BLaER1 treated with 17β-estradiol and CSF1 and Interleukin-3, amounts not matched to agents 10 nM and 100 nM (cell line): ENCODE results near the gene METTL21A.
A peak's percentile ranks its signal among the peaks of the same experiment; 100 is the strongest.

Experiments used
- H3K27ac ChIP-seq, 11 experiments: shearing (Covaris generic); formaldehyde crosslinking; 2 replicates each; pipeline ENCODE4 v1.8.1; 2022
- H3K27me3 ChIP-seq, 11 experiments: shearing (Covaris generic); formaldehyde crosslinking; 2 replicates each; pipeline ENCODE4 v1.8.1; 2022
- H3K36me3 ChIP-seq, 11 experiments: shearing (Covaris generic); formaldehyde crosslinking; 2 replicates each; pipeline ENCODE4 v1.8.1; 2022
- H3K4me1 ChIP-seq, 10 experiments: shearing (Covaris generic); formaldehyde crosslinking; 2 replicates each; pipeline ENCODE4 v1.8.1; 2022
- H3K4me2 ChIP-seq, 11 experiments: shearing (Covaris generic); formaldehyde crosslinking; 2 replicates each; pipeline ENCODE4 v1.8.1; 2022
- H3K4me3 ChIP-seq, 10 experiments: shearing (Covaris generic); formaldehyde crosslinking; 2 replicates each; pipeline ENCODE4 v1.8.1; 2022
- H3K9ac ChIP-seq, 11 experiments: shearing (Covaris generic); formaldehyde crosslinking; 2 replicates each; pipeline ENCODE4 v1.8.1; 2022
- H3K9me3 ChIP-seq, 11 experiments: shearing (Covaris generic); formaldehyde crosslinking; replicated peaks in 1 of 11; 2 replicates each; pipeline ENCODE4 v1.8.1; 2022
- H4K20me1 ChIP-seq, 11 experiments: shearing (Covaris generic); formaldehyde crosslinking; 2 replicates each; pipeline ENCODE4 v1.8.1; 2022
- Cebpa-rat ChIP-seq, 11 experiments: shearing (Covaris generic); IDR thresholded peaks; 2 replicates each; pipeline ENCODE4 v1.8.1; 2022

Gene METTL21A

GRCh38 chr2:207630491-207630890 is 5.3 kb upstream of the METTL21A start:
- no peaks in the 10 kb centered on the region for H3K9me3 ChIP-seq
- H3K9ac ChIP-seq, result no peak overlapping the region; a peak in 2 of 22 replicates
- no peaks in the 10 kb centered on the region for H3K27me3 ChIP-seq
- peak overlapping the region; percentile 23 to 76 (median 54); a peak in 20 of 22 replicates for H3K4me2 ChIP-seq
- H4K20me1 ChIP-seq, result no peaks in the 10 kb centered on the region
- 0 out of 22 replicates have a peak overlapping the region, but pooled peaks of 2 of the 11 experiments have one; percentile 24 to 29 for H3K27ac ChIP-seq
- H3K4me3 ChIP-seq, result no peak overlapping the region
- no peaks in the 10 kb centered on the region for H3K36me3 ChIP-seq
- H3K4me1 ChIP-seq, result peaks cover 30 to 46% (median 35%) of the 10 kb centered on the region in 10 experiments
- no peak for TF ChIP-seq Cebpa-rat (IDR thresholded peaks at IDR 0.05)

DNA sequence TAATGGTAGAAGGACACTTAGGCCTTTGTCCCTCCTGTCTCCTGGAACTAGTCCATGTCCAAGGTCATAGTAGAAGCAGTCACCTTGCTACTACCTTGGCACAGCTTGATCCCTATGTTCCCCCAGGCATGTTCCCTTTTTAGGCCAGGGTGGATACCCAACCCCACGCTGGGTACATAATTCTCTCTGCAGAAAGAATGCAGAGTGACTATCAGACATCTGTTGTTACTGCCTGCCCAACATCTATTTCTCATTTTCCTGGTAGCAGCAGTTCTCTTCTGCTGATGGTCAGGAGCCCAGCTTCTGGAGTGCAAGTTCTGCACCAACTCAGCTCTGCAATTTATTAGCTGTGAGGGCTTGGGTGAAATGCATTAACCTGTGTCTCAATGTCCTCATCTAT is 4.4 kb upstream of the METTL21A start:
- H3K4me3 ChIP-seq, result no peak overlapping the region
- no peak overlapping the region for H3K9ac ChIP-seq
- no peak for TF ChIP-seq Cebpa-rat (IDR thresholded peaks at IDR 0.05)
- H3K36me3 ChIP-seq, result no peaks in the 10 kb centered on the region
- H3K4me2 ChIP-seq, result peak overlapping the region in 6 of 11 experiments; percentile 44 to 76 (median 64); a peak in 8 of 22 replicates
- H4K20me1 ChIP-seq, result no peaks in the 10 kb centered on the region
- no peak overlapping the region for H3K27ac ChIP-seq
- no peaks in the 10 kb centered on the region for H3K9me3 ChIP-seq
- peaks cover 29 to 44% (median 35%) of the 10 kb centered on the region in 10 experiments for H3K4me1 ChIP-seq
- no peaks in the 10 kb centered on the region for H3K27me3 ChIP-seq

GRCh38 chr2:207624185-207625013 is 795 bp downstream of the METTL21A start:
- peak in 3 of 11 experiments; percentile 9 to 60 (median 56); a peak in 3 of 22 replicates for TF ChIP-seq Cebpa-rat (IDR thresholded peaks at IDR 0.05)
- peak overlapping the region; percentile 90 to 100 (median 95) for H3K9ac ChIP-seq
- H3K4me1 ChIP-seq, result peaks cover 49 to 70% (median 58%) of the 10 kb centered on the region in 10 experiments
- peaks cover 0 to 29% (median 18%) of the 10 kb centered on the region in 11 experiments; a peak in 14 of 22 replicates for H3K36me3 ChIP-seq
- H3K9me3 ChIP-seq, result no peaks in the 10 kb centered on the region
- peak overlapping the region; percentile 82 to 99 (median 93) for H3K4me2 ChIP-seq
- H3K4me3 ChIP-seq, result peak overlapping the region; percentile 79 to 92 (median 86)
- no peaks in the 10 kb centered on the region for H4K20me1 ChIP-seq
- peak overlapping the region; percentile 82 to 100 (median 94) for H3K27ac ChIP-seq
- H3K27me3 ChIP-seq, result no peaks in the 10 kb centered on the region

GRCh38 chr2:207621501-207622039 is 3.6 kb downstream of the METTL21A start:
- H4K20me1 ChIP-seq, result no peaks in the 10 kb centered on the region
- H3K27me3 ChIP-seq, result no peaks in the 10 kb centered on the region
- H3K27ac ChIP-seq, result peak overlapping the region in 8 of 11 experiments; percentile 6 to 76 (median 18); a peak in 11 of 22 replicates
- TF ChIP-seq Cebpa-rat (IDR thresholded peaks at IDR 0.05), result no peak
- peaks cover 54 to 68% (median 59%) of the 10 kb centered on the region in 10 experiments for H3K4me1 ChIP-seq
- peak overlapping the region in 2 of 10 experiments; percentile 6 to 27; a peak in 1 of 20 replicates for H3K4me3 ChIP-seq
- peak overlapping the region; percentile 82 to 99 (median 93) for H3K4me2 ChIP-seq
- H3K9me3 ChIP-seq, result no peaks in the 10 kb centered on the region
- peak overlapping the region in 3 of 11 experiments; percentile 20 to 71 (median 41); a peak in 5 of 22 replicates for H3K9ac ChIP-seq
- H3K36me3 ChIP-seq, result peaks cover 16 to 57% (median 44%) of the 10 kb centered on the region in 11 experiments; a peak in 20 of 22 replicates

DNA sequence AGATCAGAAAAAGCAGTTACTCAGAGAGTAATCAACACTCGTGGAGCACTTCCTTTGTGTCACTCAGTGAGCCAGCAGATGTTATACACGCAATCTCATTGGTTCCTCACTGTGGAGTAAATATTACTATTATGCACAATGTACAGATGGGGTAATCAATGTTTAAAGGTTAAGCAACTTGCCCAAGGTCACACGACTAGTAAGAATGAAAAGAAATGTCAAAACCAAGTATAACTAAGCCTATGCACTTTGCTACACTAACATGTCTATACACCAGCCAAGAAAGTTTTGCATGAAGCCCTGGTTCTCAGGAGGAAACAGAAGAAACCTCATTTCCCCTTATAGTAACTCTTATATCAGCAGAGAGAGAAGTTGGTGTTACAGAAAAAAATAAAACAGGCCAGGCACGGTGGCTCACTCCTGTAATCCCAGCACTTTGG is 5.4 kb downstream of the METTL21A start:
- Histone ChIP-seq H3K27ac (peak overlapping the region; percentile 63 to 76 (median 71)), H3K36me3 (peaks cover 30 to 74% (median 61%) of the 10 kb centered on the region in 11 experiments)

DNA sequence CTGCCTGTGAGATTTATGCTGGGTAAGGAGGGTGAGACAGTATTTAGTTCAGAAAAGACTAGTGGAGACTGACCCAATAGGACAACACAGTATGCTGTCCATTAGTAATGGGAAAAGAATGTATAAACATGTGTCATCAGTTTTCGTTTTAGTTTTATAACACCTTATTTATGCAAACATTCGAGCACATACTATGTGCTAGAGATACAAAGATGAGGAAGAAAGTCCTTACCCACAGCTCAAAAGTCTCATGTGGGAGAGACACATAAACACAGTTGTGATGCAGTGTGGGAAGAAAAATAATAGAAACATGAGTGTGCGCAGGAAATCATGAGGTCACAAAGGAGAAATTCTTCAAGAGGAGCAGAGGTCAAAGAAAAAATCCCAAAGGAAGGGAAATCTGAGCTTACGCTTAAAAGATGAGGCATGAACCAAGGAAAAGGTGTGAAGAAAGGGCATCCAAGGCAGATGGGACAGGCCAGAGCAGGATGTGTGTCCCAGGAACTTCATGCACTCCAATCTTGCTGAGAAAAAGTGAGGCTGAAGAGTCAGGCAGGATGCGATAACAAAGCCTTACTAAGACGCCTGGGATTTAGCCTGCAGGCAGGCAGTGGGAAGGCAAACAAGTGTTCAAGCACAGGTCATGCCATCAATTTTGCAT is 8.1 kb downstream of the METTL21A start:
- H3K4me3 ChIP-seq, result no peak overlapping the region
- peaks cover 52 to 87% (median 69%) of the 10 kb centered on the region in 11 experiments for H3K36me3 ChIP-seq
- no peaks in the 10 kb centered on the region for H3K27me3 ChIP-seq
- no peaks in the 10 kb centered on the region; a peak in 1 of 22 replicates for H4K20me1 ChIP-seq
- no peak overlapping the region for H3K9ac ChIP-seq
- H3K4me2 ChIP-seq, result no peak overlapping the region
- H3K27ac ChIP-seq, result peak overlapping the region in 1 of 11 experiments; percentile 4; a peak in 1 of 22 replicates
- TF ChIP-seq Cebpa-rat (IDR thresholded peaks at IDR 0.05), result no peak
- no peaks in the 10 kb centered on the region for H3K9me3 ChIP-seq
- H3K4me1 ChIP-seq, result peaks cover 35 to 46% (median 38%) of the 10 kb centered on the region in 10 experiments

More for the DNA sequence above, 5.4 kb downstream of the METTL21A start:
- Histone ChIP-seq H3K4me3 (peak overlapping the region in 3 of 10 experiments; percentile 4 to 28 (median 6); a peak in 3 of 20 replicates), H3K9ac (peak overlapping the region; percentile 4 to 71 (median 42); a peak in 16 of 22 replicates), H4K20me1 (no peaks in the 10 kb centered on the region; a peak in 1 of 22 replicates), H3K4me2 (peak overlapping the region; percentile 43 to 99 (median 86)), H3K27me3 (no peaks in the 10 kb centered on the region), H3K9me3 (no peaks in the 10 kb centered on the region), H3K4me1 (peaks cover 52 to 68% (median 57%) of the 10 kb centered on the region in 10 experiments)
- TF ChIP-seq Cebpa-rat (IDR thresholded peaks at IDR 0.05), result peak in 3 of 11 experiments; percentile 13 to 15 (median 14); a peak in 1 of 22 replicates

DNA sequence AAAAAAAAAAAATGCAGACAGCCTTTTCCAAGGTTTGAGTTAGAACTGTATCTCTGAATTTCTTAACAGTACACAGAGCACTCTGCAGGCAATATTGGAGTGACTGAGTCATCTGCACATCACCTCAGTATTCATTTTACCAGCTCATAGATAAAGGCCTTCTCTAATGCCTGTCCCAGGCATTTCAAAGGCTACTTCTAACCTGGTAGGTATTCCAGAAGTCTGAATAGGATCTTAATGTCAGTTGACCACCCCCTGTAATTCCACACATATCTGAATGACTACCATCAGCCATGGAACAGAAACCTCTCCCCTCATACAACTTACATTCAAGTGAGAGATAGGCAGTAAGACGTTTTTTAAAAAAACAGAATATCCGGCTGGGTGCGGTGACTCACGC is 9.0 kb downstream of the METTL21A start:
- Histone ChIP-seq H3K36me3 (peaks cover 52 to 78% (median 66%) of the 10 kb centered on the region in 11 experiments), H3K4me1 (peaks cover 26 to 36% (median 28%) of the 10 kb centered on the region in 10 experiments), H4K20me1 (no peaks in the 10 kb centered on the region; a peak in 1 of 22 replicates), H3K9ac (no peak overlapping the region), H3K9me3 (no peaks in the 10 kb centered on the region), H3K4me2 (peak overlapping the region in 3 of 11 experiments; percentile 3 to 19 (median 19); a peak in 2 of 22 replicates), H3K4me3 (no peak overlapping the region), H3K27me3 (no peaks in the 10 kb centered on the region), H3K27ac (no peak overlapping the region; a peak in 1 of 22 replicates)
- TF ChIP-seq Cebpa-rat (IDR thresholded peaks at IDR 0.05), result no peak

DNA sequence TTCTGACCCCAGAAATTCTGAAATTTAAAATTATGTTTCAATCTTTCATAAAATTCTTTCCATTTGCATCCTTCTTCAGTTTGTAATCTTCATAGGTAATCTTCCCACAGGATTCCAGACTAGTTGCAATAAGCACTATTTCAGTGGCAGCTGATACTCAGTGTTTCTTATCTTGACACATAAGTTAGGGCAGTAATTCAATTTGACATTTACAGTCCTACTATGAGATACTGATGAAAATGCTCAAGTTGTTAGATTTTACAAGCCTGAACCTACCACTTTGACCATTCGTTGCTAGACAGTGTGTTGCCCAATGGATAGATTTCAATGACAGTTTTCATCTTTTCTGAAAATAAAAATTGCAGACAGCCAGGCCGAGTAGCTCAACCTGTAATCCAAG is 10.4 kb downstream of the METTL21A start:
- Histone ChIP-seq H3K4me2 (no peak overlapping the region), H3K27ac (no peak overlapping the region), H4K20me1 (no peaks in the 10 kb centered on the region; a peak in 1 of 22 replicates), H3K9ac (no peak overlapping the region), H3K4me1 (peaks cover 13 to 22% (median 15%) of the 10 kb centered on the region in 10 experiments), H3K27me3 (no peaks in the 10 kb centered on the region), H3K9me3 (no peaks in the 10 kb centered on the region), H3K36me3 (peaks cover 49 to 69% (median 59%) of the 10 kb centered on the region in 11 experiments), H3K4me3 (no peak overlapping the region)
- TF ChIP-seq Cebpa-rat (IDR thresholded peaks at IDR 0.05), result no peak
